Gastroesophageal sphincter (tissue), 4 donors: ENCODE results near the gene SLC25A6. TPM values are rescaled to one million over a fixed set of nuclear protein-coding genes. Genes with fewer than 3 reads are reported as not detected.

Source experiments
- ATAC-seq: fragments of 150-250 bp; one replicate; pipeline ENCODE4 v1.9.1; 2016; ENCODE audit warnings: mild to moderate bottlenecking, moderate library complexity
- H3K27ac ChIP-seq, 4 donors: fragments of 200-600 bp; sonication (generic) in 3 of 4; 1 replicate in 3 of 4; 2 replicates in 1 of 4; pipeline ENCODE4 v1.5.1; 2016 to 2019
- H3K27me3 ChIP-seq: fragments of 200-600 bp; sonication (generic); one replicate; pipeline ENCODE4 v1.5.1; 2019
- H3K36me3 ChIP-seq, 2 donors: fragments of 200-600 bp; sonication (generic); one replicate each; pipeline ENCODE4 v1.5.1; 2019; ENCODE audit warnings: control low read depth in 1 of 2
- H3K4me1 ChIP-seq, 3 donors: fragments of 200-600 bp; sonication (generic); 1 replicate in 2 of 3; 2 replicates in 1 of 3; pipeline ENCODE4 v1.5.1; 2016 to 2019; ENCODE audit warnings: control low read depth in 2 of 3
- H3K4me3 ChIP-seq, 2 donors: fragments of 200-600 bp; sonication (generic); one replicate each; pipeline ENCODE4 v1.5.1; 2019; ENCODE audit warnings: mild to moderate bottlenecking in 1 of 2, moderate library complexity in 1 of 2
- H3K9me3 ChIP-seq, 3 donors: fragments of 200-600 bp; sonication (generic); one replicate each; pipeline ENCODE4 v1.5.1; 2017 to 2019; ENCODE audit warnings: control low read depth in 2 of 3
- EP300 ChIP-seq: sonication (generic); formaldehyde crosslinking; IDR thresholded peaks from one replicate; pipeline ENCODE4 v1.6.1; 2017; ENCODE audit warnings: antibody characterized with exemption, mild to moderate bottlenecking
- POLR2A ChIP-seq, 2 donors: fragments of 450-650 bp; IDR thresholded peaks; one replicate each; pipeline ENCODE4 v1.6.1; 2017; ENCODE audit warnings: antibody characterized with exemption in 2 of 2, mild to moderate bottlenecking in 2 of 2, moderate library complexity in 1 of 2
- POLR2AphosphoS5 ChIP-seq: sonication (generic); formaldehyde crosslinking; IDR thresholded peaks from one replicate; pipeline ENCODE4 v1.6.1; 2017; ENCODE audit warnings: antibody characterized with exemption
- WGBS, 2 donors: methylation state at CpG; one replicate each; pipeline ENCODE4 v1.1.5; 2018; ENCODE audit warnings: low coverage in 1 of 2; 5-methylcytosine and 5-hydroxymethylcytosine counted together
- total RNA-seq, 4 donors: library from RNA; depleted of rRNA; stranded (reverse); fragments of >200 nt; gene quantifications; one replicate each; pipeline ENCODE4 v1.1.0, GENCODE V29; 2016
- TF ChIP-seq, protein P1 (sequence below), 4 experiments: fragments of 200-600 bp in 2 of 4; fragments of 450-650 bp in 2 of 4; sonication (generic) in 1 of 4; IDR thresholded peaks; one replicate each; pipeline ENCODE4 v1.5.1; 2017 to 2019; ENCODE audit warnings: antibody characterized with exemption in 4 of 4, mild to moderate bottlenecking in 2 of 4, moderate library complexity in 2 of 4

The SLC25A6 gene
- total RNA-seq, 4 donors from 2014 or later, result 204 to 408 (median 268) TPM

DNA sequence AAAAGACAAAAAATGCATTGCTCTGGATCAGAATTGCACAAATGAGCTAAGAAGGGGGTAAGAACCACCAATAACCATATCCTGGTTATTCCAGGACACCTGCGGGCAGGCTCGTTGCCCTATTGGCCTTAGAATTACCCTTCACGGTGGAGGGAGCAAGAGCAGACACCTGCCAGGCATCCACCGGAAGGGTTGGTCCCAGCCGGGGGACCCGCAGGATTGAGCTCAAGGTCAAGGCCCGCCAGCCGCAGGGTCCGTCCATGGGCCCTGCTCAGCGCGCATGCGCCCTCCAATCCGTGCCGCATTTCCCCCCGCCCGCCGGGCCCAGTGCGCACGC is 575 bp downstream of the SLC25A6 start:
- Histone ChIP-seq H3K36me3 (peaks cover 0 to 53% of the 10 kb centered on the region in 2 donors), H3K27me3 (no peaks in the 10 kb centered on the region), H3K9me3 (no peaks in the 10 kb centered on the region), H3K4me1 (peaks cover 3 to 72% (median 36%) of the 10 kb centered on the region in 3 donors), H3K4me3 (peak overlapping the region; percentile 77 to 87), H3K27ac (peak overlapping the region; percentile 88 to 100 (median 99))
- WGBS, 2 donors, result no CpG with 5 or more reads among the region's 19 CpGs
- ATAC-seq, result no peak
- TF ChIP-seq POLR2AphosphoS5 (no peak), EP300 (no peak), POLR2A (IDR thresholded peaks at IDR 0.05) (no peak)
- TF ChIP-seq, protein P1, sequence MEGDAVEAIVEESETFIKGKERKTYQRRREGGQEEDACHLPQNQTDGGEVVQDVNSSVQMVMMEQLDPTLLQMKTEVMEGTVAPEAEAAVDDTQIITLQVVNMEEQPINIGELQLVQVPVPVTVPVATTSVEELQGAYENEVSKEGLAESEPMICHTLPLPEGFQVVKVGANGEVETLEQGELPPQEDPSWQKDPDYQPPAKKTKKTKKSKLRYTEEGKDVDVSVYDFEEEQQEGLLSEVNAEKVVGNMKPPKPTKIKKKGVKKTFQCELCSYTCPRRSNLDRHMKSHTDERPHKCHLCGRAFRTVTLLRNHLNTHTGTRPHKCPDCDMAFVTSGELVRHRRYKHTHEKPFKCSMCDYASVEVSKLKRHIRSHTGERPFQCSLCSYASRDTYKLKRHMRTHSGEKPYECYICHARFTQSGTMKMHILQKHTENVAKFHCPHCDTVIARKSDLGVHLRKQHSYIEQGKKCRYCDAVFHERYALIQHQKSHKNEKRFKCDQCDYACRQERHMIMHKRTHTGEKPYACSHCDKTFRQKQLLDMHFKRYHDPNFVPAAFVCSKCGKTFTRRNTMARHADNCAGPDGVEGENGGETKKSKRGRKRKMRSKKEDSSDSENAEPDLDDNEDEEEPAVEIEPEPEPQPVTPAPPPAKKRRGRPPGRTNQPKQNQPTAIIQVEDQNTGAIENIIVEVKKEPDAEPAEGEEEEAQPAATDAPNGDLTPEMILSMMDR (IDR thresholded peaks at IDR 0.05), result no peak

DNA sequence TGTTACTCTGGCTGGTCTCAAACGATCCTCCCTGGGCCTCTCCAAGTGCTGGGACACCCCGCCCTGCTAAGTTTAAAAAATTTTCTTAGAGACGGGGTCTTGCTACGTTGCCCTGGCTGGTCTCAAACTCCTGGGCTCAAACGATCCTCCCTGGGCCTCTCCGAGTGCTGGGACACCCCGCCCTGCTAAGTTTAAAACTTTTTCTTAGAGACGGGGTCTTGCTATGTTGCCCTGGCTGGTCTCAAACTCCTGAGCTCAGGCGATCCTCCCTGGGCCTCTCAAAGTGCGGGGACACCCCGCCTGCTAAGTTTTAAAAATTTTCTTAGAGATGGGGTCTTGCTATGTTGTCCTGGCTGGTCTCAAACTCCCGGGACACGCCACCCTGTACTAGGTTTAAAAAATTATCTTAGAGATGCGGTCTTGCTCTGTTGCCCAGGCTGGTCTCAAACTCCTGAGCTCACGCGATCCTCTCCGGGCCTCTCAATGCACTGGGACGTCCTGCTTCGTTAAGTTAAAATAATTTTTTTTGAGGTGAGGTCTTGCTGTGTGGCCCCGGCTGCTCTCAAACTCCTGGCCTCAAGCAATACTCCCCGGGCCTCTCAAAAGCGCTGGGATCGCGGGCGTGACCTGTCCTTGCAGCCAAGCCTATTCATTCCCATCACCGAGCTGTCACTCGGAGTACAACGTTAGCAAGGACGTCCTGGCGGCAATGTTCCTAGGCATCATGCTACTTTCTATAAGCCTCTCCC is 1.1 kb downstream of the SLC25A6 start:
- 54 to 75% methylated on average over 8 to 21 of the region's 30 CpGs for WGBS, 2 donors
- Histone ChIP-seq H3K36me3 (peaks cover 0 to 59% of the 10 kb centered on the region in 2 donors), H3K4me3 (peak overlapping the region; percentile 77 to 87), H3K4me1 (peaks cover 3 to 72% (median 36%) of the 10 kb centered on the region in 3 donors), H3K27me3 (no peaks in the 10 kb centered on the region), H3K9me3 (no peaks in the 10 kb centered on the region), H3K27ac (peak overlapping the region in 3 of 4 donors; percentile 99 to 100 (median 99))
- TF ChIP-seq POLR2A (IDR thresholded peaks at IDR 0.05) (no peak), EP300 (no peak), POLR2AphosphoS5 (no peak)
- TF ChIP-seq, protein P1 (IDR thresholded peaks at IDR 0.05), result no peak
- no peak for ATAC-seq

DNA sequence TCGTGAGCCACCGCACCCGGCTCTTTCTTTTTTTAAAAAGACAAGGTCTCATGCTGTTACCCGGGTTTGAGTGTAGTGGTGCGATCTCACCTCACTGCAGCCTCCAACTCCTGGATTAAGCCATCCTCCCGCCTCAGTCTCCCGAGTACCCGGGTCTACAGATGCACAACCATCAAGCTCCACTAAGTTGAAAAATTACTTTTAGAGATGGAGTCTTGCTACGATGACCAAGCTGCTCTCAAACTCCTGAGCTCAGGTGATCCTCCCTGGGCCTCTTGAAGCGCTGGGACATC is 2.0 kb downstream of the SLC25A6 start:
- no peak for TF ChIP-seq POLR2A (IDR thresholded peaks at IDR 0.05)
- TF ChIP-seq POLR2AphosphoS5, result no peak
- TF ChIP-seq, protein P1 (IDR thresholded peaks at IDR 0.05), result no peak
- no peak for TF ChIP-seq EP300
- H3K27me3 ChIP-seq, result no peaks in the 10 kb centered on the region
- H3K4me1 ChIP-seq, result peaks cover 3 to 67% (median 36%) of the 10 kb centered on the region in 3 donors
- H3K9me3 ChIP-seq, result no peaks in the 10 kb centered on the region
- no peak overlapping the region for H3K27ac ChIP-seq
- no peak for ATAC-seq
- peak overlapping the region in 1 of 2 donors; percentile 87 for H3K4me3 ChIP-seq
- WGBS, 2 donors, result 87% methylated on average over 7 of the region's 10 CpGs; no CpG with 5 or more reads in 1 of the 2 donors
- H3K36me3 ChIP-seq, result peaks cover 0 to 63% of the 10 kb centered on the region in 2 donors

DNA sequence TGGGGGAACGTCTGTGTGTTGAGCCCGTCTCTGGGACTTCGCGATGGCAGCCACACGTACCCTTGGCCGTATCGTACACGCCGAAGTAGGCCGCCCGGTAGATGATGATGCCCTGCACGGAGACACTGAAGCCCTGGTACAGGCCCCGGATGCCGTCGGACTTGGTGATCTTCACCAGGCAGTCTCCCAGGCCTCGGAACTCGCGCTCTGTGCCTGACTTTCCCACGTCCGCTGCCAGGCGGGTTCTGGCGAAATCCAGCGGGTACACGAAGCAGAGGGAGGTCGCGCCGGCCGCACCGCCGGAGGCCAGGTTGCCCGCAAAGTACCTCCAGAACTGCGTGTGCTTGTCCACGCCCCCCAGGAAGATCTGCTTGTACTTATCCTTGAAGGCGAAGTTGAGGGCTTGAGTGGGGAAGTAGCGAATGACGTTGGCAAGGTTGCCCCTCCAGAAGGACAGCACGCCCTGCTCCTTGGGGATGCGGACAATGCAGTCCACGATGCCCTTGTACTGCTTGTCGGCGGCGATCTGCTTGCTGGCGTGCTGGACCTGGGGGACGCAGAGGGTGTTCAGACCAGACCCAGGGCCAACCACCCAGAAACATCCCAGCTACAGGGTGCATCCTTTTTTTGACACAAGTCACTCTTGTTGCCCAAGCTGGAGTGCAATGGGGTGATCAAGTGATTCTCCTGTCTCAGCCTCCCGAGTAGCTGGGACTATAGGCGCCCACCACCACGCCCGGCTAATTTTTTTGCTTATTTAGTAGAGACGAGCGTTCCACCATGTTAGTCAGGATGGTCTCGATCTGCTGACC is 2.5 kb downstream of the SLC25A6 start:
- peaks cover 3 to 62% (median 32%) of the 10 kb centered on the region in 3 donors for H3K4me1 ChIP-seq
- no peaks in the 10 kb centered on the region for H3K27me3 ChIP-seq
- ATAC-seq, result no peak
- H3K9me3 ChIP-seq, result no peaks in the 10 kb centered on the region
- H3K4me3 ChIP-seq, result no peak overlapping the region
- peaks cover 0 to 68% of the 10 kb centered on the region in 2 donors for H3K36me3 ChIP-seq
- H3K27ac ChIP-seq, result no peak overlapping the region
- WGBS, 2 donors, result 86% methylated on average over 14 to 17 of the region's 51 CpGs
- TF ChIP-seq EP300, result no peak
- TF ChIP-seq POLR2AphosphoS5, result peak; percentile 9

DNA sequence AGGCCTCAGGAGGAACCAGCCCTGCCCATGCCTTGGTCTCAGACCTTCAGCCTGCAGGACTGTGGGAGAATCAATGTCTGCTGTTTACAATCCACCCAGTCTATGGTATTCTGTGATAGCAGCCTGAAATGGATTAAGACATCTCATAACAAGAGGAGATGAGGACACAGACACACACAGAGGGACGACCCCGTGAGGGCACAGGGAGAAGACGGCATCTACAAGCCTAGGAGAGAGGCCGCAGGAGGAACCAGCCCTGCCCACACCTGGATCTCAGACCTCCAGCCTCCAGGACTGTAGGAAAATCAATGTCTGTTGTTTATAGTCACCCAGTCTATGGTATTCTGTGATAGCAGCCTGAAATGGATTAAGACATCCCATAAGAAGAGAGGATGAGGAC is 3.3 kb downstream of the SLC25A6 start:
- Histone ChIP-seq H3K4me1 (peaks cover 3 to 54% (median 25%) of the 10 kb centered on the region in 3 donors), H3K27me3 (no peaks in the 10 kb centered on the region), H3K27ac (no peak overlapping the region), H3K9me3 (no peaks in the 10 kb centered on the region), H3K36me3 (peaks cover 0 to 75% of the 10 kb centered on the region in 2 donors), H3K4me3 (peak overlapping the region in 1 of 2 donors; percentile 10)
- ATAC-seq, result no peak
- TF ChIP-seq, protein P1 (IDR thresholded peaks at IDR 0.05), result no peak
- no peak for TF ChIP-seq POLR2AphosphoS5
- no peak for TF ChIP-seq EP300
- TF ChIP-seq POLR2A (IDR thresholded peaks at IDR 0.05), result no peak
- 75 to 78% methylated on average over 4 of the region's 4 CpGs for WGBS, 2 donors
